Measurements from ENCODE around the gene ACOXL.

Gene ACOXL

DNA sequence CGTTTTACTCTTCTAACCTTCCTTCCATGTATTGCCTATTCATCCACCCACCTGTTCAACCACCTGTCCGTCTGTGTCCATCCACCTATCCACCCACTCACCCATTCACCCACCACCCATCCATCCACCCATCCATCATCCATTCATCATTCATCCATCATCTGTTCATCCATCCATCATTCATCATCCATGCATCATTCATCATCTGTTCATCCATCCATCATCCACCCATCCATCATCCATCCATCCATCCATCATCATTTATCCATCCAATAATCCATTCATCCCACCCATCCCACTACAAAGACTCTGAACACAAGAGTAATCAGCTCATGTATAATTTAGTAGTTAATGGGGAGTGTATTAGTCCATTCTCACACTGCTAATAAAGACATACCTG, 78.0 kb downstream of the ACOXL start:
- Mint-ChIP-seq H3K9me3 (no peaks in the 10 kb centered on the region), H3K27me3 (peaks cover 46% of the 10 kb centered on the region), H3K4me1 (ENCODE audit: low read depth) (peaks cover 34% of the 10 kb centered on the region), H3K27ac (peak overlapping the region; percentile 7), H3K36me3 (ENCODE audit: low read depth) (no peaks in the 10 kb centered on the region), H3K4me3 (no peak overlapping the region)

DNA sequence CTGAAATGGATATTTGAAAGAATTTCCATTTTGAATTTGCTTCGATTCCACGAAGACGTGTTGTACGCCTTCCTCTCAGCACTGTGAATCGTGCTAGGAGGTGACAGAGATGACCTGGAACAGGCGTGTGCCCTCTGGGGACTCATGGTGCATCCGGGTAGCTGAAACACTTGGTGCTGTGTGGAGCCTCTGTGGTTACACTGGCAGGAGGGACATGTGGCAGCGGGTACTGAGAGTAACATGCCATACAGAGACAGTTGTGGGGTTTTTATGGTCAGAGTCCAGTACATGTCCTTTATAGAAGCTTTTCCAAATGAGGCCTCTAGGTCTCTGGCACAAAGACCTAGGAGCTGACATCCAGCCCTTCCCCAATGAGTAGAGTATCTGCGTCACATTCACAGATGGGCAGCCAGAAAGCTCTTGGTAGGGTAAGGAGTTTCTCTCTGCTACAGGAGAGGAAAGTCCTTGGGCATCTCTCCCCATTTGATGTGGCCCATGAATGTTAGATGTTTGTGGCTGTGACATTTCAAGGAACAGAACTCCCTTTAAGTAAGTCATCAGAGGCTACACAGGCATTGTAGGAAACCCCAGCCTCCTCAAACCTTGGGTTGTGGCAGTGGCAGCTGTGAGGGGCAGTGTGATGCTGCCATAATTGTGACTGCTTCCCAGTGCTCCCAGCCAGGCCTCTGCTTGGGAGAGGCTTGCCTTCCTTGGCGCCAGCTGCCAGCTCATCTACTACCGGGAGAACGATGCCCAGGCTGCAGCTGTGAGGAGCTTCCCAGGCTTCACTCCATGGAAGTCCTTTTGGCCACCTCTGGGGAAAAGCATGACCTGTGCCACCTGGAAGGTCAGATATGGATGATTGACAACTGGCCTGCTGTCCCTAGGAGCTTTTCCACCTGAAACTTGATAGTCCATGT, 80.6 kb downstream of the ACOXL start:
- no peaks in the 10 kb centered on the region for H3K9me3 Mint-ChIP-seq
- no peak overlapping the region for H3K4me3 Mint-ChIP-seq
- no peak overlapping the region for H3K27ac Mint-ChIP-seq
- peaks cover 37% of the 10 kb centered on the region for H3K27me3 Mint-ChIP-seq
- H3K36me3 Mint-ChIP-seq (ENCODE audit: low read depth), result no peaks in the 10 kb centered on the region
- H3K4me1 Mint-ChIP-seq (ENCODE audit: low read depth), result peaks cover 23% of the 10 kb centered on the region

GRCh38 chr2:110813896-110814295, 81.5 kb downstream of the ACOXL start:
- Mint-ChIP-seq H3K27ac (peak overlapping the region; percentile 42), H3K27me3 (peaks cover 31% of the 10 kb centered on the region), H3K9me3 (no peaks in the 10 kb centered on the region), H3K36me3 (ENCODE audit: low read depth) (no peaks in the 10 kb centered on the region), H3K4me3 (no peak overlapping the region), H3K4me1 (ENCODE audit: low read depth) (peaks cover 20% of the 10 kb centered on the region)

- no peaks in the 10 kb centered on the region for H3K36me3 Mint-ChIP-seq (ENCODE audit: low read depth)
- no peak overlapping the region for H3K4me3 Mint-ChIP-seq
These were observed 83.6 kb downstream of the ACOXL start for GRCh38 chr2:110815938-110816337.

GRCh38 chr2:110816404-110817365, 84.3 kb downstream of the ACOXL start:
- peaks cover 30% of the 10 kb centered on the region for H3K27me3 Mint-ChIP-seq
- H3K4me3 Mint-ChIP-seq, result no peak overlapping the region

More at GRCh38 chr2:110815938-110816337, 83.6 kb downstream of the ACOXL start:
- peaks cover 33% of the 10 kb centered on the region for H3K4me1 Mint-ChIP-seq (ENCODE audit: low read depth)
- no peaks in the 10 kb centered on the region for H3K9me3 Mint-ChIP-seq
- no peak overlapping the region for H3K27ac Mint-ChIP-seq
- H3K27me3 Mint-ChIP-seq, result peaks cover 32% of the 10 kb centered on the region

DNA sequence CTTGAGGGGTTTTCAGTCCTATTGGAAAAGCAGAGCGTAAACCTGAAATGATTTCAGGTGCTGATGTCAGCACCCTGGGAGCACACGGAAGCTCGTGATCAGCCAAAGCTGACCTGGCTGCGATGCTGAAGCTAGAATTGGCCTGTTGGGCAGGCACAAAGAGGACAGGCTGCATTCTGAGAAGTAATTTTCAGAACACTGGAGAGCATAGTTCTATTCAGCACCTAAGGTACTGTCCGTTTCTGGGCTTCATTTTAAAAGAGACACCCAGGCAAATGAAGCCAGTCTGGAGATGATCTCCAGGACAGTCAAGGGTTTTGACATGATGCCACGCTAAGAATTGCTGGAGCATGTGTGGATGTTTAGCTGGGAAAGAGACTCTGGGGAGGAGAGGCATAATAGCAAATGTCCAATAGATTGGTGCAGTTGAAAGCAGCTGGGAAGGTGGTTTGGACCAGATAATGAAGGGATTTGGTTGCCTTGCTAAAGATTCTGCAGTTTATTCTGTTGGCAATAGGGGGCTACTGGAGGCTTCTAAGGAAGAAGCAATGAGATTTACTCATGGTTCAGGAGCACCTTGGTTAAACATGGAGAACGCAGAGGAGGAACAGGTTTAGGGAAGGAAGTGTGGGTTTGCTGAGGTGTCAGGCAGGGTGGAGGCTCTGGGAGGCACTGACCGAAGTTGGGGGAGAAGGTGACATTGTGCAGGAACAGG, 86.6 kb downstream of the ACOXL start:
- H3K27me3 Mint-ChIP-seq, result peaks cover 32% of the 10 kb centered on the region
- no peak overlapping the region for H3K27ac Mint-ChIP-seq
- H3K36me3 Mint-ChIP-seq (ENCODE audit: low read depth), result peaks cover 2% of the 10 kb centered on the region
- H3K4me3 Mint-ChIP-seq, result no peak overlapping the region
- peaks cover 4% of the 10 kb centered on the region for H3K9me3 Mint-ChIP-seq
- peaks cover 13% of the 10 kb centered on the region for H3K4me1 Mint-ChIP-seq (ENCODE audit: low read depth)

More at GRCh38 chr2:110816404-110817365, 84.3 kb downstream of the ACOXL start:
- H3K36me3 Mint-ChIP-seq (ENCODE audit: low read depth), result no peaks in the 10 kb centered on the region
- peaks cover 32% of the 10 kb centered on the region for H3K4me1 Mint-ChIP-seq (ENCODE audit: low read depth)
- no peaks in the 10 kb centered on the region for H3K9me3 Mint-ChIP-seq
- no peak overlapping the region for H3K27ac Mint-ChIP-seq

DNA sequence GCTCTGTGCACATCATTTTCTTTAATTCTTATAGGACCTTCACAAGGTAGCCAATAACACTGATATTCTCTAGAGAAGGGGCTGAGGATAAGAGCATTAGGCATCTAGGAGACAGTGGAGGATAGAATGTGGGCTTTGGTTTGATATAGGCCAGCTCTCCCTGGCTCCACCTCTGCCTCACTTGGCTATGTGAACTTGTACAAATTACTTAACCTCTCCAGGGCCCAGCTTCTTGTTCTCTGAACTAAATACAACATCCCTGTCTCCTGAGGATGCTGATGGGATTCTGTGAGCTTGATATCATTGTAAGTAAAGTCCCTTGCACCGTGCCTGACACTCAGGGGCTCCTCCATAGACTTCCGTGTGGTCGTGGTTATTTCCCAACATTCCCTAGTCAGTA, 87.3 kb downstream of the ACOXL start:
- H3K4me3 Mint-ChIP-seq, result no peak overlapping the region
- peaks cover 10% of the 10 kb centered on the region for H3K9me3 Mint-ChIP-seq
- peaks cover 36% of the 10 kb centered on the region for H3K27me3 Mint-ChIP-seq
- H3K27ac Mint-ChIP-seq, result no peak overlapping the region
- H3K4me1 Mint-ChIP-seq (ENCODE audit: low read depth), result peaks cover 13% of the 10 kb centered on the region
- H3K36me3 Mint-ChIP-seq (ENCODE audit: low read depth), result peaks cover 6% of the 10 kb centered on the region

DNA sequence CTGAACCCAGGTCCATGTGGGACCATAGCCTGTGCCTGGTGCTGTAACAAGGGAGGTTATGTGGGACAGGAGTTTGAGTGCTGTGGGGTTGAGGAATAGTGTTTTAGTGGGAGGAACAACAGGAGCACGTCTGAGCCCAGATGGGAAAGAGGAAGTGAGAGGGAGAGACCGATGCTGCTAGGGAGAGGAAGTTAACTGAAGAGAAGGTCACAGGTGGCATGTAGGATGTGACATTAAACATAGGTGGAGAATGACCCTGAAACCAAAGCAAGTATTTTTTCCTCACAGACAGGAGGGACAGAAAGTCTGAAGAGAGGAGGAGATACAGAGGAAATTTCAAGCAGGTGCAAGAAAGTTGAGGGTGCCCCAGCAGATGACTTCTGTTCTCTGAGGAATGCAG, 87.8 kb downstream of the ACOXL start:
- Mint-ChIP-seq H3K4me3 (no peak overlapping the region), H3K4me1 (ENCODE audit: low read depth) (peaks cover 13% of the 10 kb centered on the region), H3K36me3 (ENCODE audit: low read depth) (peaks cover 6% of the 10 kb centered on the region), H3K9me3 (peaks cover 11% of the 10 kb centered on the region), H3K27me3 (peaks cover 36% of the 10 kb centered on the region), H3K27ac (no peak overlapping the region)

DNA sequence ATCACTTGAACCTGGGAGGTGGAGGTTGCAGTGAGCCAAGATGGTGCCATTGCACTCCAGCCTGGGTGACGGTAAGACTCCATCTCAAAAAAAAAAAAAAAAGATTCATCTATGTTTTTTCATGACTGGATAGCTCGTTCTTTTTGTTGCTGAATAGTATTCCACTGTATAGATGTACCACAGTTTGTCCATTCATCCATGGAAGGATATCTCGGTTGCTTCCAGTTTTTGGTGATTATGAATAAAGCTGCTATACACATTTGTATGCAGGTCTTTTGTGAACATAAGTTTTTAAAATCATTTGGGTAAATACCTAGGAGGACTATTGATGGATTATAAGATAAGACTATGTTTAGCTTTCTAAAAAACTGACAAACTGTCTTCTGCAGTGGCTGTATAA, 90.8 kb downstream of the ACOXL start:
- H3K27ac Mint-ChIP-seq, result no peak overlapping the region

DNA sequence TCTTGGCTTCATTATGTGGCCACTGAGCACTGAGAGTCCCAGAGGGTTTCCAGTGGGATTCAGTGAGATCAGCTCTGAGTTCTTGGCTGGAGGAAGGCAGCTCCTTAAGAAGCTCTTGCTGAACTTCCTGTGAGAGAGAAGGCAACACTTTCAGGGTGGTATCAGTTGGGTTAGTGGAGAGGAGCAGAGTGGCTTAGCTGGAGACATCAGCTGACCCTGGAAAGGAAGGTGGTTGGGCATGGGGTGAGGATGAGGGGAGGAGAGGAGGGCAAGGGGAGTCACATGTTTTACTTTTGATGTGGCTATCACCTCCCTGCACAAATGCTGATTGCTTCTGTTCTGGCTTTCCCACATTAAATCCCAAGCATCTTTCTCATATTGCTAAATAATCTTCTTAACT, 95.1 kb downstream of the ACOXL start:
- Mint-ChIP-seq H3K9me3 (peaks cover 11% of the 10 kb centered on the region), H3K4me1 (ENCODE audit: low read depth) (peaks cover 14% of the 10 kb centered on the region), H3K36me3 (ENCODE audit: low read depth) (peaks cover 6% of the 10 kb centered on the region), H3K4me3 (no peak overlapping the region), H3K27ac (no peak overlapping the region), H3K27me3 (peaks cover 25% of the 10 kb centered on the region)

More for the DNA sequence above, 90.8 kb downstream of the ACOXL start:
- Mint-ChIP-seq H3K9me3 (peaks cover 11% of the 10 kb centered on the region), H3K4me3 (no peak overlapping the region), H3K27me3 (peaks cover 26% of the 10 kb centered on the region), H3K36me3 (ENCODE audit: low read depth) (peaks cover 6% of the 10 kb centered on the region), H3K4me1 (ENCODE audit: low read depth) (peaks cover 24% of the 10 kb centered on the region)

DNA sequence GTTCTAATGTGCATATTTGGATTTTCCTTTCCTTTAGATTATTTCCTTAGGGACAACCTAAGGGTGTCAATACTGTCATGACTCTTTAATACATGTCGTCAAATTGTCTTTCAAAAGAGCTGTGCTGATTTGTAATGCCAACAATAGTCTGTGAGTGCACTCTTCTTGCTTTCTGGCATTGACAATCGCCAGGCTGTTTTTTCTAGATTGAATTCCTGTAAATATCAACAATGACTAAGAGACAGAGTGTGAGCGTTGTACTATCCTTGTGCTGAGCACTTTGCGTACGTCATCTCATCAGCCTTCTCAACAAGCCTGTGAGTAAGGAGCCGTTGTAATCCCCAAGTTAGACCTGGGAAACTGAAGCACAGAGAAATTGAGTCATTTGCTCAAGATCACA, 96.0 kb downstream of the ACOXL start:
- Mint-ChIP-seq H3K9me3 (peaks cover 11% of the 10 kb centered on the region), H3K4me3 (no peak overlapping the region), H3K4me1 (ENCODE audit: low read depth) (peaks cover 20% of the 10 kb centered on the region), H3K27ac (no peak overlapping the region), H3K36me3 (ENCODE audit: low read depth) (peaks cover 6% of the 10 kb centered on the region), H3K27me3 (peaks cover 28% of the 10 kb centered on the region)

GRCh38 chr2:110829413-110830146, 97.2 kb downstream of the ACOXL start:
- no peak overlapping the region for H3K27ac Mint-ChIP-seq
- peaks cover 25% of the 10 kb centered on the region for H3K4me1 Mint-ChIP-seq (ENCODE audit: low read depth)
- peaks cover 2% of the 10 kb centered on the region for H3K9me3 Mint-ChIP-seq
- peaks cover 25% of the 10 kb centered on the region for H3K27me3 Mint-ChIP-seq
- H3K4me3 Mint-ChIP-seq, result no peak overlapping the region
- H3K36me3 Mint-ChIP-seq (ENCODE audit: low read depth), result no peaks in the 10 kb centered on the region

DNA sequence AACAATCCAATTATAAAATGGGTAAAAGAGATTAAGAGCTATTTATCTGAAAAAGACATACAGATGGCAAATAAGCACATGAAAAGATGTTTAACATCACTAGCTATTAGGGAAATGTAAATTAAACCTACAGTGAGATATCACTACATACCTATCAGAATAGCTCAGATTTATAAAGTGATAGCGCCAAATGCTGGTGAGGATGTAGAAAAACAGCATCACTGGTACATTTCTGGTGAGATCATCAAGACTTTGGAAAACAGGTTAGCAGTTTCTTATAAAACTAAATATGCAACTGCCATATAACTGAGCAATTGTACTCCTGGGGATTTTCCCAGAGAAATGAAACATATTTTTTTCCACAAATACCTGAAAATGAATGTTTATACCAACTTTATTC, 100.4 kb downstream of the ACOXL start:
- H3K36me3 Mint-ChIP-seq (ENCODE audit: low read depth), result no peaks in the 10 kb centered on the region
- H3K9me3 Mint-ChIP-seq, result no peaks in the 10 kb centered on the region

More for the DNA sequence above, 100.4 kb downstream of the ACOXL start:
- peaks cover 29% of the 10 kb centered on the region for H3K27me3 Mint-ChIP-seq
- no peak overlapping the region for H3K27ac Mint-ChIP-seq
- peaks cover 17% of the 10 kb centered on the region for H3K4me1 Mint-ChIP-seq (ENCODE audit: low read depth)
- H3K4me3 Mint-ChIP-seq, result no peak overlapping the region

All from stimulated activated naive CD8-positive, alpha-beta T cell treated with anti-CD3 and anti-CD28 coated beads, Interleukin-15, Interleukin-2, amounts not matched to agents 100 ng/mL and 50 ng/mL, for 24 hours (primary cell).